Measurements from ENCODE around the gene ZNF575. TPM values are rescaled to one million over a fixed set of nuclear protein-coding genes. Genes with fewer than 3 reads are reported as not detected.

ZNF575 gene
- total and polyA plus RNA-seq, 2 donors (not counting 3 experiments of a cell fraction or from before 2014, with no cell fraction given), result 0.57 to 3.0 TPM

DNA sequence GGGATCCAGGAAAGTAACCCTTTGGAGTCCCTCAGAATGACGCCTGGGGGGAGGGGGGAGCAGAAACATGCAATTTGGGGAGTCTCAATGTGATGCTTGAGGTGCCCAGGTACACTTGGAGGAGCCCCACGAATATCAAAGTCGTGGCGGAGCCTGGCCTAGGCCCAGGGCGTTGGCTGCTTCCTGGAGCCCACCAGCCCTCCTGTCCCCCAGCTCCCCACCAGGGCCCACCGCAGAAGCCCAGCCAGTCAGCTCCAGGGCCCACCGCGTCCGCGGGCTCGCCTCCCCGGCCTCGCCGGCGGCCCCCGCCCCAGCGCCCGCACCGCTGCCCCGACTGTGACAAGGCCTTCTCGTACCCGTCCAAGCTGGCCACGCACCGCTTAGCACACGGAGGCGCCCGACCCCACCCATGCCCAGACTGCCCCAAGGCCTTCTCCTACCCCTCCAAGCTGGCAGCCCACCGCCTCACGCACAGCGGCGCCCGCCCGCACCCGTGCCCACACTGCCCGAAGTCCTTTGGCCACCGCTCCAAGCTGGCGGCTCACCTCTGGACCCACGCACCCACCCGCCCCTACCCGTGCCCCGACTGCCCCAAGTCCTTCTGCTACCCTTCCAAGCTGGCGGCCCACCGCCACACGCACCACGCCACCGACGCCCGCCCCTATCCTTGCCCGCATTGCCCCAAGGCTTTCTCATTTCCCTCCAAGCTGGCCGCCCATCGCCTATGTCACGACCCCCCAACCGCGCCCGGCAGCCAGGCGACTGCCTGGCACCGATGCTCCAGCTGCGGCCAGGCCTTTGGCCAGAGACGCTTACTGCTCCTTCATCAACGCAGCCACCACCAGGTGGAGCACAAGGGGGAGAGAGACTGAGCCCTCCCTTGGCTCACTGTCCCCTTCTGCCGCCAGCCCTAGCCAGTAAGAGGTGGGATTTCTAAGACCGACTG, 2.1 kb downstream of the ZNF575 start:
- POLR2A ChIA-PET, result interaction anchor here (1.0 to 1.1 kb wide), 2 partner anchors 60 to 127 kb away, joined by 3 to 6 read pairs; no protein-coding TSS in a partner anchor
- BruUV-seq (replicated peaks), result no TSS peak
- TF ChIP-seq, protein P1, sequence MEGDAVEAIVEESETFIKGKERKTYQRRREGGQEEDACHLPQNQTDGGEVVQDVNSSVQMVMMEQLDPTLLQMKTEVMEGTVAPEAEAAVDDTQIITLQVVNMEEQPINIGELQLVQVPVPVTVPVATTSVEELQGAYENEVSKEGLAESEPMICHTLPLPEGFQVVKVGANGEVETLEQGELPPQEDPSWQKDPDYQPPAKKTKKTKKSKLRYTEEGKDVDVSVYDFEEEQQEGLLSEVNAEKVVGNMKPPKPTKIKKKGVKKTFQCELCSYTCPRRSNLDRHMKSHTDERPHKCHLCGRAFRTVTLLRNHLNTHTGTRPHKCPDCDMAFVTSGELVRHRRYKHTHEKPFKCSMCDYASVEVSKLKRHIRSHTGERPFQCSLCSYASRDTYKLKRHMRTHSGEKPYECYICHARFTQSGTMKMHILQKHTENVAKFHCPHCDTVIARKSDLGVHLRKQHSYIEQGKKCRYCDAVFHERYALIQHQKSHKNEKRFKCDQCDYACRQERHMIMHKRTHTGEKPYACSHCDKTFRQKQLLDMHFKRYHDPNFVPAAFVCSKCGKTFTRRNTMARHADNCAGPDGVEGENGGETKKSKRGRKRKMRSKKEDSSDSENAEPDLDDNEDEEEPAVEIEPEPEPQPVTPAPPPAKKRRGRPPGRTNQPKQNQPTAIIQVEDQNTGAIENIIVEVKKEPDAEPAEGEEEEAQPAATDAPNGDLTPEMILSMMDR (IDR thresholded peaks at IDR 0.05; ENCODE audit: extremely low read depth in 1 of 2, insufficient read depth in 1 of 2, low read depth in 1 of 2, low read length in 2 of 2), result peak; percentile 70 to 84
- no peak for TF ChIP-seq POLR2A (IDR thresholded peaks at IDR 0.05; ENCODE audit: low read depth, low read length)
- CTCF ChIA-PET, result interaction anchor here (0.7 to 6.2 kb wide), 24 partner anchors 10 to 416 kb away, joined by 3 to 118 read pairs (median 5); partner anchors contain the start of genes IRGQ, PINLYP, XRCC1 and ZNF221
- DNase-seq (ENCODE audit: low read depth, low spot score), result peak; percentile 66
- Histone ChIP-seq H3K9ac (replicated peaks; ENCODE audit: extremely low read depth, insufficient read depth, low read length) (no peak overlapping the region), H3K27ac (ENCODE audit: insufficient read depth, low read depth, low read length) (no peak overlapping the region), H2AFZ (ENCODE audit: low read depth, low read length) (no peak overlapping the region), H3K4me2 (ENCODE audit: insufficient read depth, low read length) (no peak overlapping the region), H3K4me3 (replicated peaks in 1 of 3; ENCODE audit: insufficient read depth in 1 of 3, low read depth in 1 of 3, low read length in 3 of 3) (no peak overlapping the region), H3K36me3 (ENCODE audit: control insufficient read depth in 2 of 2, extremely low read depth in 1 of 2, insufficient read depth in 2 of 2, low read length in 2 of 2) (peaks cover 0 to under 1% of the 10 kb centered on the region in 2 experiments), H3K9me3 (replicated peaks; ENCODE audit: control insufficient read depth, insufficient read depth, low read length) (no peaks in the 10 kb centered on the region), H4K20me1 (replicated peaks; ENCODE audit: control insufficient read depth, extremely low read depth, insufficient read depth, low read length) (no peaks in the 10 kb centered on the region), H3K27me3 (ENCODE audit: control insufficient read depth in 2 of 2, insufficient read depth in 2 of 2, low read length in 2 of 2) (no peaks in the 10 kb centered on the region), H3K4me1 (ENCODE audit: control insufficient read depth, extremely low read depth, insufficient read depth, low read length) (peaks cover 10% of the 10 kb centered on the region), H3K79me2 (ENCODE audit: control insufficient read depth, insufficient read depth, low read length) (no peaks in the 10 kb centered on the region), H3K9me1 (replicated peaks; ENCODE audit: control insufficient read depth, extremely low read depth, insufficient read depth, low read length) (no peaks in the 10 kb centered on the region)
- dilution Hi-C loops (cut with MboI; ENCODE audit: extremely low pct_ligation_motif_present, low sequenced_read_pairs) (no loop called here), intact Hi-C loops (cut with micrococcal nuclease) (loop anchor here (1.0 to 2.0 kb wide), 5 partner anchors 20 to 250 kb away; partner anchors contain the start of genes PINLYP and XRCC1)
- peak; percentile 86 for FAIRE-seq

DNA sequence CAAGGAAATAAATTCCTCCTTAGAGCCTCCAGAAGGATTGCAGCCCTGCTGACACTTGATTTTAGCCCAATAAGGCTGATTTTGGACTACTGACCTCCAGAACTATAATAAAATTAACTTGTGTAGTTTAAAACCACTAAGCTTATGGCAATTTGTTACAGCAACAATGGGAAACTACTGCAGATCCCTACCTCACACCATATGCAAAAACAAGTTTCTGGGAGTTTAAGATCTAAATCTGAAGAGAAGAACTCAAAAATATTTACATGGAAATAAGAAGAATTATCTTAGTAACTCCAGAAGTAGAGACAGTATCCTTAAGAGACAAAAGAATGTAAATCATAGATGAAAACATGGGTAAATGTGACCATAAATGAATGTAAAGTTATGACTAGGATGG, 5.9 kb downstream of the ZNF575 start:
- POLR2A ChIA-PET, result no interaction called here
- Histone ChIP-seq H3K4me3 (replicated peaks in 1 of 3; ENCODE audit: insufficient read depth in 1 of 3, low read depth in 1 of 3, low read length in 3 of 3) (no peak overlapping the region), H4K20me1 (replicated peaks; ENCODE audit: control insufficient read depth, extremely low read depth, insufficient read depth, low read length) (no peaks in the 10 kb centered on the region), H3K9ac (replicated peaks; ENCODE audit: extremely low read depth, insufficient read depth, low read length) (no peak overlapping the region), H3K27ac (ENCODE audit: insufficient read depth, low read depth, low read length) (no peak overlapping the region), H3K9me1 (replicated peaks; ENCODE audit: control insufficient read depth, extremely low read depth, insufficient read depth, low read length) (no peaks in the 10 kb centered on the region), H3K79me2 (ENCODE audit: control insufficient read depth, insufficient read depth, low read length) (no peaks in the 10 kb centered on the region), H2AFZ (ENCODE audit: low read depth, low read length) (no peak overlapping the region), H3K9me3 (replicated peaks; ENCODE audit: control insufficient read depth, insufficient read depth, low read length) (no peaks in the 10 kb centered on the region), H3K36me3 (ENCODE audit: control insufficient read depth in 2 of 2, extremely low read depth in 1 of 2, insufficient read depth in 2 of 2, low read length in 2 of 2) (peaks cover 5 to 20% of the 10 kb centered on the region in 2 experiments), H3K4me1 (ENCODE audit: control insufficient read depth, extremely low read depth, insufficient read depth, low read length) (peaks cover 5% of the 10 kb centered on the region), H3K4me2 (ENCODE audit: insufficient read depth, low read length) (no peak overlapping the region), H3K27me3 (ENCODE audit: control insufficient read depth in 2 of 2, insufficient read depth in 2 of 2, low read length in 2 of 2) (no peaks in the 10 kb centered on the region)
- CTCF ChIA-PET, result no interaction called here
- DNase-seq (ENCODE audit: low read depth, low spot score) (no peak), FAIRE-seq (no peak)
- dilution Hi-C loops (cut with MboI; ENCODE audit: extremely low pct_ligation_motif_present, low sequenced_read_pairs) (no loop called here), intact Hi-C loops (cut with micrococcal nuclease) (no loop called here)
- BruUV-seq (replicated peaks), result no TSS peak
- no peak for TF ChIP-seq POLR2AphosphoS5 (IDR thresholded peaks at IDR 0.05; ENCODE audit: insufficient read depth, low read depth, low read length)
- TF ChIP-seq, protein P2, sequence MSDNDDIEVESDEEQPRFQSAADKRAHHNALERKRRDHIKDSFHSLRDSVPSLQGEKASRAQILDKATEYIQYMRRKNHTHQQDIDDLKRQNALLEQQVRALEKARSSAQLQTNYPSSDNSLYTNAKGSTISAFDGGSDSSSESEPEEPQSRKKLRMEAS (IDR thresholded peaks at IDR 0.05; ENCODE audit: insufficient read depth, insufficient read length), result no peak
- TF ChIP-seq JUN (IDR thresholded peaks at IDR 0.05; ENCODE audit: borderline replicate concordance, insufficient read depth, insufficient read length, low read depth), result no peak
- no peak for TF ChIP-seq EZH2 (IDR thresholded peaks at IDR 0.05; ENCODE audit: borderline replicate concordance, low read depth, low read length, severe bottlenecking)
- no peak for TF ChIP-seq POLR2A (IDR thresholded peaks at IDR 0.05; ENCODE audit: low read depth, low read length)
- no peak for TF ChIP-seq FOS (IDR thresholded peaks at IDR 0.05; ENCODE audit: borderline replicate concordance, insufficient read depth, low read length)
- TF ChIP-seq, protein P1 (IDR thresholded peaks at IDR 0.05; ENCODE audit: extremely low read depth in 1 of 2, insufficient read depth in 1 of 2, low read depth in 1 of 2, low read length in 2 of 2), result no peak
- no peak for TF ChIP-seq MYC (IDR thresholded peaks at IDR 0.05; ENCODE audit: low read depth, low read length)
- TF ChIP-seq GATA2 (IDR thresholded peaks at IDR 0.05; ENCODE audit: insufficient read depth, insufficient read length, low read depth, low read length), result no peak

All from endothelial cell of umbilical vein (primary cell).